GM18511 (cell line): Measurements from ENCODE around the gene MKLN1.

Experiments used
- ATAC-seq: cut with Tn5 transposase; IDR thresholded peaks from one replicate; pipeline ENCODE4 v1.9.1; 2021; ENCODE audit warnings: mild to moderate bottlenecking, moderate library complexity; ENCODE audit not compliant: unreplicated experiment

The MKLN1 gene

GRCh38 chr7:131540491-131541162 lies 213.0 kb downstream of the MKLN1 start:
- ATAC-seq: no peak

GRCh38 chr7:131543298-131543697 lies 215.6 kb downstream of the MKLN1 start:
- ATAC-seq: no peak

GRCh38 chr7:131544021-131544420 lies 216.3 kb downstream of the MKLN1 start:
- no peak for ATAC-seq

- ATAC-seq: no peak
These were observed 217.0 kb downstream of the MKLN1 start for GRCh38 chr7:131544449-131545301.

GRCh38 chr7:131546126-131546525 lies 218.4 kb downstream of the MKLN1 start:
- no peak for ATAC-seq
